Hepatocyte (in vitro differentiated cells): ENCODE measurements around the gene NME3. TPM values are rescaled to one million over a fixed set of nuclear protein-coding genes. Genes with fewer than 3 reads are reported as not detected.

Source experiments
- DNase-seq: peaks from one replicate; pipeline ENCODE4 v3.0.0-alpha.2; 2016; ENCODE audit warnings: low spot score
- H2AFZ ChIP-seq: fragments of 200-600 bp; sonication (generic); 2 replicates; pipeline ENCODE4 v1.6.0; 2016; ENCODE audit warnings: antibody characterized with exemption, mild to moderate bottlenecking
- H3K27ac ChIP-seq: fragments of 200-600 bp; sonication (generic); 2 replicates; pipeline ENCODE4 v1.5.1; 2016; ENCODE audit warnings: mild to moderate bottlenecking
- H3K27me3 ChIP-seq: fragments of 200-600 bp; sonication (generic); 2 replicates; pipeline ENCODE4 v1.6.1; 2016
- H3K36me3 ChIP-seq: fragments of 200-600 bp; sonication (generic); replicated peaks from 2 replicates; pipeline ENCODE4 v1.5.1; 2016; ENCODE audit warnings: low read depth; ENCODE audit not compliant: insufficient read depth
- H3K4me1 ChIP-seq: fragments of 200-600 bp; sonication (generic); 2 replicates; pipeline ENCODE4 v1.5.1; 2016; ENCODE audit warnings: mild to moderate bottlenecking, moderate library complexity; ENCODE audit not compliant: insufficient read depth
- H3K4me2 ChIP-seq: fragments of 200-600 bp; sonication (generic); 2 replicates; pipeline ENCODE4 v1.6.0; 2016
- H3K4me3 ChIP-seq: fragments of 200-600 bp; sonication (generic); 2 replicates; pipeline ENCODE4 v1.5.1; 2016; ENCODE audit warnings: mild to moderate bottlenecking
- H3K79me2 ChIP-seq: fragments of 200-600 bp; sonication (generic); 2 replicates; pipeline ENCODE4 v1.6.0; 2017; ENCODE audit warnings: mild to moderate bottlenecking
- H3K9me2 ChIP-seq: fragments of 200-600 bp; sonication (generic); replicated peaks from 2 replicates; pipeline ENCODE4 v1.6.0; 2017; ENCODE audit warnings: mild to moderate bottlenecking; ENCODE audit not compliant: insufficient read depth
- H3K9me3 ChIP-seq: fragments of 200-600 bp; sonication (generic); 2 replicates; pipeline ENCODE4 v1.5.1; 2016; ENCODE audit warnings: low read depth, mild to moderate bottlenecking
- H4K20me1 ChIP-seq: fragments of 200-600 bp; sonication (generic); 2 replicates; pipeline ENCODE4 v1.6.0; 2016; ENCODE audit warnings: mild to moderate bottlenecking; ENCODE audit not compliant: insufficient read depth, poor library complexity, severe bottlenecking
- EZH2 ChIP-seq: fragments of 200-600 bp; sonication (generic); IDR thresholded peaks from 2 replicates; pipeline ENCODE4 v1.6.1; 2016; ENCODE audit warnings: antibody characterized with exemption, mild to moderate bottlenecking, borderline replicate concordance
- EZH2phosphoT487 ChIP-seq: fragments of 200-600 bp; sonication (generic); IDR thresholded peaks from one replicate; pipeline ENCODE4 v1.6.1; 2018; ENCODE audit warnings: antibody characterized with exemption, mild to moderate bottlenecking, low read depth, moderate library complexity; ENCODE audit not compliant: unreplicated experiment, severe bottlenecking
- WGBS: methylation state at CpG from one replicate; pipeline ENCODE4 v1.1.6; 2016; ENCODE audit warnings: low lambda C conversion rate; ENCODE audit errors: missing lambda C conversion rate; 5-methylcytosine and 5-hydroxymethylcytosine counted together
- polyA plus RNA-seq: library from polyadenylated mRNA; unstranded; fragments of >200 nt; fragmentation: Nextera tagmentation; extraction: Ambion mirVana; gene quantifications from 2 replicates; pipeline ENCODE4 v1.2.1, GENCODE V29; 2016
- total RNA-seq: library from RNA; depleted of rRNA; stranded (reverse); fragments of >200 nt; gene quantifications from 2 replicates; pipeline ENCODE4 v1.2.3, GENCODE V29; 2014
- TF ChIP-seq, protein P1 (sequence below): fragments of 200-600 bp; sonication (generic); IDR thresholded peaks from 2 replicates; pipeline ENCODE4 v1.5.1; 2016; ENCODE audit warnings: antibody characterized with exemption, mild to moderate bottlenecking; ENCODE audit not compliant: poor library complexity

The NME3 gene
- total and polyA plus RNA-seq, 2 experiments from 2014 or later = 34.8 to 86.6 TPM

DNA sequence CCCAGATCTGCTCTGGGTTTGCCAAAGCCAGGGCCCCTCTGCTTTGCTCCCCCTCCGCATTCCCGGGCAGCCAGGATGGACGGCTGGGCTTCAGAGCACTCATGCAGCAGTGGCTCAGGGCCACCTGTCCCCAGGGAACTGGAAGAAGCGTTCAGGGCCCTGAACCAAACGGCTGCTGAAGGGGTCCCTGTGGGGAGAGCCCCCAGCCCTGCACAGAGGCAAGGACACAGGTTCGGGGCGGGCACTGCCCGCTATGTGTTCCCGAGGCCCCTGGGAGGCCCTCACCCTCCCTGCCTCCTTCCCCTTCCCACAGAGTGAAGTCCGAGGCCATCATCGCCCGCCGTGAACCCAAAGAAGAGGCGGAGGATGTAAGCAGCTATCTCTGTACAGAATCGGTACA lies 10.4 kb downstream of the NME3 start:
- Histone ChIP-seq H3K79me2 (no peaks in the 10 kb centered on the region), H3K9me3 (no peaks in the 10 kb centered on the region), H4K20me1 (peaks cover 3% of the 10 kb centered on the region), H3K9me2 (no peaks in the 10 kb centered on the region), H3K27ac (no peak overlapping the region), H2AFZ (no peak overlapping the region), H3K4me2 (no peak overlapping the region), H3K4me1 (peaks cover 9% of the 10 kb centered on the region), H3K36me3 (no peaks in the 10 kb centered on the region), H3K4me3 (no peak overlapping the region), H3K27me3 (no peaks in the 10 kb centered on the region)
- no peak for TF ChIP-seq EZH2
- TF ChIP-seq EZH2phosphoT487 = no peak
- TF ChIP-seq, protein P1, sequence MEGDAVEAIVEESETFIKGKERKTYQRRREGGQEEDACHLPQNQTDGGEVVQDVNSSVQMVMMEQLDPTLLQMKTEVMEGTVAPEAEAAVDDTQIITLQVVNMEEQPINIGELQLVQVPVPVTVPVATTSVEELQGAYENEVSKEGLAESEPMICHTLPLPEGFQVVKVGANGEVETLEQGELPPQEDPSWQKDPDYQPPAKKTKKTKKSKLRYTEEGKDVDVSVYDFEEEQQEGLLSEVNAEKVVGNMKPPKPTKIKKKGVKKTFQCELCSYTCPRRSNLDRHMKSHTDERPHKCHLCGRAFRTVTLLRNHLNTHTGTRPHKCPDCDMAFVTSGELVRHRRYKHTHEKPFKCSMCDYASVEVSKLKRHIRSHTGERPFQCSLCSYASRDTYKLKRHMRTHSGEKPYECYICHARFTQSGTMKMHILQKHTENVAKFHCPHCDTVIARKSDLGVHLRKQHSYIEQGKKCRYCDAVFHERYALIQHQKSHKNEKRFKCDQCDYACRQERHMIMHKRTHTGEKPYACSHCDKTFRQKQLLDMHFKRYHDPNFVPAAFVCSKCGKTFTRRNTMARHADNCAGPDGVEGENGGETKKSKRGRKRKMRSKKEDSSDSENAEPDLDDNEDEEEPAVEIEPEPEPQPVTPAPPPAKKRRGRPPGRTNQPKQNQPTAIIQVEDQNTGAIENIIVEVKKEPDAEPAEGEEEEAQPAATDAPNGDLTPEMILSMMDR = no peak
- no peak for DNase-seq
- WGBS = 95% methylated on average over 15 of the region's 15 CpGs

DNA sequence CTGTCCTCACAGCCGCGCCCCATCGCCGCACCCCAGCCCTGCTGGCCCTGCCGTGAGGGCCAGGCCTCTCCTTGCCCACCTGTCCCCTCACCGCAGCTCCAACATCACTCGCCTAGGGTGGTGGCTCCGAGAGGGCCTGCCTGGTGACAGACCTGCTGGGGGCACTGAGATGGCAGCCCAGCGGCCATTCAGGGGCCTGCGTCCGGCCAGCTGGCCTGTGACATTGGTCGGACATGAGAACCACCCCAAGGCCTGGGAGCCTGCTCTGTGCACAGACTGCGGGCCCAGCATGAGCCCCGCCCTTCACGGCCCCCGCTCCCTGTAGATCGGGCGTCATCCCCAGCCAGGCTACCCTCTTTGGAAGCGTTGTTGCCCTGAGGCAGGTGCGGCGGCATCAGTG lies 11.8 kb downstream of the NME3 start:
- H3K4me2 ChIP-seq = no peak overlapping the region
- H3K36me3 ChIP-seq = no peaks in the 10 kb centered on the region
- H3K79me2 ChIP-seq = no peaks in the 10 kb centered on the region
- no peak overlapping the region for H2AFZ ChIP-seq
- no peaks in the 10 kb centered on the region for H3K27me3 ChIP-seq
- no peak overlapping the region for H3K4me3 ChIP-seq
- H3K4me1 ChIP-seq = peaks cover 9% of the 10 kb centered on the region
- H4K20me1 ChIP-seq = peaks cover 3% of the 10 kb centered on the region
- no peaks in the 10 kb centered on the region for H3K9me3 ChIP-seq
- H3K9me2 ChIP-seq = no peaks in the 10 kb centered on the region
- no peak for DNase-seq
- WGBS = 98% methylated on average over 19 of the region's 21 CpGs
- H3K27ac ChIP-seq = no peak overlapping the region
- TF ChIP-seq, protein P1 = no peak
- TF ChIP-seq EZH2 (no peak), EZH2phosphoT487 (no peak)

DNA sequence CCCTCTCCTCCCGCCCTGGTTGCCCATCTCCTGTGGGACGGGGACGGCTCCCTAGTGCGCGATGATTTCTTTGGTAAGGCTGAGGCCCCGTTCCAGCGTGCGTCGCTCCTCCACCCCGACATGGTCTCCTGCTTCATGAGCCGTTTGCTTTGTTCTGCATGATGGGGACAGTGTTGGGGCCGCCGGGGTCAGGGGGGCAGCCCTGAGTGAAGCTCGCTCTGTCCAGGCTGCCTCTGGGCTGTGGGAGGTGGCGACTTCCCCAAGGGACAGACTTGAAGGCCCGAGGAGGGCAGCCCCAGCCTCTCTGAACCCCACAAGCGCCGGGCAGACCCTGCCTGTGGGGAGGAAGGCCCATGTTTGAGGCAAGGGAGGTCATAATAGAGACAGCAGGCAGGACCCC lies 12.4 kb downstream of the NME3 start:
- DNase-seq = no peak
- Histone ChIP-seq H3K9me3 (no peaks in the 10 kb centered on the region), H3K4me2 (no peak overlapping the region), H3K36me3 (no peaks in the 10 kb centered on the region), H4K20me1 (peaks cover 3% of the 10 kb centered on the region), H3K4me1 (peaks cover 9% of the 10 kb centered on the region), H3K27ac (no peak overlapping the region), H3K4me3 (no peak overlapping the region), H2AFZ (no peak overlapping the region), H3K79me2 (no peaks in the 10 kb centered on the region), H3K27me3 (no peaks in the 10 kb centered on the region), H3K9me2 (no peaks in the 10 kb centered on the region)
- WGBS = 95% methylated on average over 16 of the region's 18 CpGs
- no peak for TF ChIP-seq EZH2
- no peak for TF ChIP-seq EZH2phosphoT487
- TF ChIP-seq, protein P1 = no peak
